HCT116 (cell line): Measurements from ENCODE around the gene PHF20. TPM values are rescaled to one million over a fixed set of nuclear protein-coding genes. Genes with fewer than 3 reads are reported as not detected.

ENCODE experiments used
- ATAC-seq: fragments of 200-7000 bp; cut with Tn5 transposase; 2 replicates; pipeline ENCODE4 v1.9.1; 2020; ENCODE audit warnings: mild to moderate bottlenecking, moderate library complexity
- BruUV-seq: library from RNA; stranded (reverse); fragments of 400-500 nt; replicated peaks from 2 replicates; lab custom pipeline; 2021; lab: Mats Ljungman, UMichigan
- CTCF ChIA-PET: fragments of 300-600 bp; sonication (Branson Sonifier 250); formaldehyde crosslinking; loops from one replicate; lab custom pipeline; 2021; ENCODE audit warnings: antibody characterized with exemption; lab: Charles Lee
- POLR2A ChIA-PET: fragments of 300-600, 350-600 bp; sonication (Branson Sonifier 250); formaldehyde crosslinking; loops from one replicate; lab custom pipeline; 2021; ENCODE audit warnings: antibody characterized with exemption; lab: Charles Lee
- RAD21 ChIA-PET, 2 experiments: fragments of 300-600 bp; sonication (Branson Sonifier 250); formaldehyde crosslinking; loops; one replicate each; lab custom pipeline; 2023; ENCODE audit warnings: low total read pairs in 2 of 2; ENCODE audit not compliant: uncharacterized antibody in 2 of 2, unreplicated experiment in 2 of 2, low non-redundant PET in 1 of 2; lab: Charles Lee
- DNase-seq: peaks from one replicate; pipeline ENCODE4 v3.0.0-alpha.2; 2010; ENCODE audit warnings: low read depth, low spot score
- H2AFZ ChIP-seq: fragments of 200-600 bp; shearing (Covaris generic), sonication (generic); 2 replicates; pipeline ENCODE4 v1.6.1; 2017; ENCODE audit warnings: low read depth, mixed run types, mixed read lengths, antibody characterized with exemption, low read length; ENCODE audit not compliant: poor library complexity, severe bottlenecking
- H3K27ac ChIP-seq: 2 replicates; pipeline ENCODE4 v1.5.1; 2012; ENCODE audit warnings: low read depth, low read length
- H3K27me3 ChIP-seq: fragments of 200-600 bp; sonication (generic); 2 replicates; pipeline ENCODE4 v1.6.1; 2016; ENCODE audit warnings: mixed run types, low read length, mixed read lengths; ENCODE audit not compliant: insufficient read depth
- H3K36me3 ChIP-seq, 2 experiments: fragments of 200-500 bp in 1 of 2; fragments of 200-600 bp in 1 of 2; sonication (Bioruptor generic) in 1 of 2; sonication (generic) in 1 of 2; 2 replicates each; pipeline versions ENCODE4 v1.5.1 to v1.6.1; 2014 to 2016; ENCODE audit warnings: low read length in 2 of 2, inconsistent platforms in 1 of 2, mixed read lengths in 1 of 2, mixed run types in 1 of 2; ENCODE audit not compliant: insufficient read depth in 2 of 2, control insufficient read depth in 1 of 2
- H3K4me1 ChIP-seq, 2 experiments: fragments of 200-600 bp in 1 of 2; sonication (generic) in 1 of 2; 2 replicates each; pipeline versions ENCODE4 v1.5.1 to v1.6.1; 2012 to 2017; ENCODE audit warnings: low read length in 2 of 2, inconsistent platforms in 1 of 2, mild to moderate bottlenecking in 1 of 2, mixed read lengths in 1 of 2, mixed run types in 1 of 2, moderate library complexity in 1 of 2; ENCODE audit not compliant: insufficient read depth in 2 of 2, control insufficient read depth in 1 of 2
- H3K4me2 ChIP-seq: fragments of 200-600 bp; sonication (generic); 2 replicates; pipeline ENCODE4 v1.6.1; 2017; ENCODE audit warnings: mixed run types, low read length, mixed read lengths
- H3K4me3 ChIP-seq, 2 experiments: fragments of 200-600 bp in 1 of 2; sonication (generic) in 1 of 2; replicated peaks in 1 of 2; 2 replicates each; pipeline ENCODE4 v1.5.1; 2011 to 2016; ENCODE audit warnings: low read length in 2 of 2, control low read depth in 1 of 2, low read depth in 1 of 2, mild to moderate bottlenecking in 1 of 2, mixed read lengths in 1 of 2, mixed run types in 1 of 2
- H3K79me2 ChIP-seq: fragments of 200-600 bp; sonication (generic); 2 replicates; pipeline ENCODE4 v1.6.1; 2017; ENCODE audit warnings: mild to moderate bottlenecking, mixed run types, low read length, moderate library complexity, mixed read lengths; ENCODE audit not compliant: insufficient read depth
- H3K9ac ChIP-seq: fragments of 200-600 bp; sonication (generic); 2 replicates; pipeline ENCODE4 v1.6.1; 2016; ENCODE audit warnings: low read length, mixed read lengths
- H3K9me2 ChIP-seq: fragments of 200-600 bp; sonication (generic), shearing (Covaris generic); 2 replicates; pipeline ENCODE4 v1.6.1; 2017; ENCODE audit warnings: mixed run types, mild to moderate bottlenecking, moderate library complexity; ENCODE audit not compliant: insufficient read depth
- H3K9me3 ChIP-seq, 2 experiments: fragments of 200-500 bp in 1 of 2; fragments of 200-600 bp in 1 of 2; sonication (Bioruptor generic) in 1 of 2; sonication (generic) in 1 of 2; 2 replicates each; pipeline ENCODE4 v1.6.1; 2014 to 2017; ENCODE audit warnings: low read length in 2 of 2, mixed read lengths in 2 of 2, inconsistent platforms in 1 of 2, low read depth in 1 of 2, mild to moderate bottlenecking in 1 of 2, mixed run types in 1 of 2, moderate library complexity in 1 of 2; ENCODE audit not compliant: control insufficient read depth in 1 of 2, insufficient read depth in 1 of 2
- H4K20me1 ChIP-seq: fragments of 200-600 bp; sonication (generic), shearing (Covaris generic); 2 replicates; pipeline ENCODE4 v1.6.1; 2017; ENCODE audit warnings: mixed run types, mild to moderate bottlenecking, moderate library complexity; ENCODE audit not compliant: insufficient read depth
- EGR1 ChIP-seq: IDR thresholded peaks from 2 replicates; pipeline ENCODE4 v1.6.1; 2012; ENCODE audit warnings: low read depth
- EZH2 ChIP-seq: fragments of 200-600 bp; sonication (generic); IDR thresholded peaks from 2 replicates; pipeline ENCODE4 v1.6.1; 2017; ENCODE audit warnings: antibody characterized with exemption, mixed run types
- FOSL1 ChIP-seq: IDR thresholded peaks from 2 replicates; pipeline ENCODE4 v1.6.1; 2012; ENCODE audit warnings: low read depth
- JUND ChIP-seq: IDR thresholded peaks from 2 replicates; pipeline ENCODE4 v1.6.1; 2012
- POLR2A ChIP-seq: IDR thresholded peaks from 2 replicates; pipeline ENCODE4 v1.7.0; 2011; ENCODE audit warnings: borderline replicate concordance; ENCODE audit not compliant: insufficient read depth, insufficient read length; ENCODE audit errors: extremely low read depth
- POLR2AphosphoS5 ChIP-seq: IDR thresholded peaks from 2 replicates; pipeline ENCODE4 v1.6.1; 2011; ENCODE audit warnings: mild to moderate bottlenecking, low read depth, low read length, moderate library complexity
- RAD21 ChIP-seq: IDR thresholded peaks from 2 replicates; pipeline ENCODE4 v1.6.1; 2012; ENCODE audit warnings: low read depth, mild to moderate bottlenecking
- ZFX ChIP-seq: fragments of 450-650 bp; IDR thresholded peaks from 2 replicates; pipeline ENCODE4 v1.6.1; 2017
- intact Hi-C: fragments of 100-400 bp; cut with micrococcal nuclease; formaldehyde crosslinking; loops from 2 replicates; pipeline ENCODE4 v1.10.0; 2022
- total RNA-seq: library from RNA; stranded (reverse); gene quantifications from one replicate; pipeline ENCODE4 v1.2.1, GENCODE V29; 2021; ENCODE audit not compliant: unreplicated experiment
- TF ChIP-seq, protein P1 (sequence below): IDR thresholded peaks from 2 replicates; pipeline ENCODE4 v1.6.1; 2011; ENCODE audit warnings: mild to moderate bottlenecking, low read length, moderate library complexity; ENCODE audit not compliant: insufficient replicate concordance; ENCODE audit errors: extremely low read depth

Gene PHF20
- total RNA-seq, 1 experiment from 2014 or later = 40.8 TPM

DNA sequence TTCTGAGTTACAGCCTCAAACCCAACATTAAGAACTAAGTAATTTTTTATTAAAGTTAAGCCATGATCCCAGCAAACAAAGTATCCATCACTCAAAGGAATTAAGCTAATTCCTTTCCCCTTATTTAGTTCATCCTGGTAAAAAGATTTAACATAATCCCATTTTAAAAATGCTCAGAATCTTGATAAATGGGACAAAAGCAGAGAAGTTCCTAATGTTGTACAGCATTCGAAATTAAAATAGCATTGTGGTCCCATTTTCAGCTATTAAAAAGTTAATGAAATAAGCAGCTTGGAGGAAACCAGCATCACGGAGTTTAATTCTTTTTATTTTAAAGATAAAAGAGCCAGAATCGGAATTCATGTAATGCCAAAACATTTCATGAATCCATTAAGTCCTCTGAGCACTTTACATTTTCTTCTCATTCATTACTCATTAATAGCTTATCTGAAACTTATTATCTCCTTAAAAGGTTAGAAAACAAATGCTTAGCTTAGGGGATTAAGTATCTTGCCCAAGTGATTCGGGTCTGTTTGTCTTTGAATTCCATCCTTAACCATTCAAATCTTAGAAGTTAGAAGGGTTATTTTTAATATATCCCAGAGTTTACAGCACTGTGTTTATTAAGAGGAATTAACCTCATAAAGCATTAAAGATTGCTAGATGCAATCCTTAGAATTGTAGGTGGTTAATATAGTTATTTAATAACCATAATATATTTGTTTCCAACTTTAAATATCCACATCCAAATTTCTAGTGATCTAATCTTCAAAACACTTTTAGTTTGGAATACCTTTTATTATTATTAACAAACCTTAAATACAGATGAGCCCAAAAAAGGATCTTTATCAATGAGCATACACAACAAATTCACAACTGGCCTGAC is 41.0 kb upstream of the PHF20 start:
- H3K9me2 ChIP-seq = no peaks in the 10 kb centered on the region

DNA sequence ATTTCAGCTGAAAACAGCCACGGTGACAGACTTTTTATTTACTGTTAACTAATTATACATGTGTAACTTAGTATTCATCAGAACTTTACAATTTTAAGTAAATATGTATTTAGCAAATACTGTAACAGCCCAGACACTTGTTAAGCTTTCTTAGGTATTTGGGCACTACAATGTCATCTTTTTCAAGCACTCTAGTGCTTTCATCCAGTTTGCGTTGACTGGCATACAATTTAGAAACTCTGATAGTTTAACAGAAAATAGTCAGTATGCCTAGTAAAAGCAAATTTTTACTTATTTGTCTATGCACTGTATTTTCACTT is 40.4 kb upstream of the PHF20 start:
- intact Hi-C loops = no loop called here
- Histone ChIP-seq H3K9me2 (no peaks in the 10 kb centered on the region), H3K79me2 (peaks cover 100% of the 10 kb centered on the region), H3K4me3 (no peak overlapping the region), H3K4me2 (no peak overlapping the region), H3K9ac (no peak overlapping the region), H2AFZ (no peak overlapping the region), H3K27ac (no peak overlapping the region), H3K9me3 (no peaks in the 10 kb centered on the region), H3K27me3 (no peaks in the 10 kb centered on the region), H3K36me3 (peaks cover 93 to 94% of the 10 kb centered on the region in 2 experiments), H4K20me1 (peaks cover 71% of the 10 kb centered on the region), H3K4me1 (no peaks in the 10 kb centered on the region)
- no peak for ATAC-seq
- no peak for DNase-seq
- ChIA-PET RAD21 (no interaction called here), CTCF (no interaction called here), POLR2A (interaction anchor here (1.8 kb wide), 1 partner anchor 11 kb away, joined by 13 read pairs; the partner anchor contains the start of gene RBM39)
- no TSS peak for BruUV-seq
- TF ChIP-seq FOSL1 (no peak), EZH2 (no peak), POLR2AphosphoS5 (no peak)

More for the DNA sequence above, 41.0 kb upstream of the PHF20 start:
- H4K20me1 ChIP-seq = peaks cover 67% of the 10 kb centered on the region
- no peaks in the 10 kb centered on the region for H3K9me3 ChIP-seq
- RAD21 ChIA-PET = no interaction called here
- no peak for ATAC-seq
- no peaks in the 10 kb centered on the region for H3K4me1 ChIP-seq
- BruUV-seq = no TSS peak
- H3K9ac ChIP-seq = no peak overlapping the region
- POLR2A ChIA-PET = interaction anchor here (1.0 to 1.8 kb wide), 4 partner anchors 9 to 12 kb away, joined by 3 to 13 read pairs (median 4); partner anchors contain the start of gene RBM39
- CTCF ChIA-PET = no interaction called here
- no peak overlapping the region for H3K27ac ChIP-seq
- H3K4me3 ChIP-seq = no peak overlapping the region
- DNase-seq = no peak
- H3K36me3 ChIP-seq = peaks cover 91 to 94% of the 10 kb centered on the region in 2 experiments
- TF ChIP-seq ZFX (no peak), JUND (no peak), POLR2A (no peak), RAD21 (no peak), EGR1 (no peak), FOSL1 (no peak)
- TF ChIP-seq, protein P1, sequence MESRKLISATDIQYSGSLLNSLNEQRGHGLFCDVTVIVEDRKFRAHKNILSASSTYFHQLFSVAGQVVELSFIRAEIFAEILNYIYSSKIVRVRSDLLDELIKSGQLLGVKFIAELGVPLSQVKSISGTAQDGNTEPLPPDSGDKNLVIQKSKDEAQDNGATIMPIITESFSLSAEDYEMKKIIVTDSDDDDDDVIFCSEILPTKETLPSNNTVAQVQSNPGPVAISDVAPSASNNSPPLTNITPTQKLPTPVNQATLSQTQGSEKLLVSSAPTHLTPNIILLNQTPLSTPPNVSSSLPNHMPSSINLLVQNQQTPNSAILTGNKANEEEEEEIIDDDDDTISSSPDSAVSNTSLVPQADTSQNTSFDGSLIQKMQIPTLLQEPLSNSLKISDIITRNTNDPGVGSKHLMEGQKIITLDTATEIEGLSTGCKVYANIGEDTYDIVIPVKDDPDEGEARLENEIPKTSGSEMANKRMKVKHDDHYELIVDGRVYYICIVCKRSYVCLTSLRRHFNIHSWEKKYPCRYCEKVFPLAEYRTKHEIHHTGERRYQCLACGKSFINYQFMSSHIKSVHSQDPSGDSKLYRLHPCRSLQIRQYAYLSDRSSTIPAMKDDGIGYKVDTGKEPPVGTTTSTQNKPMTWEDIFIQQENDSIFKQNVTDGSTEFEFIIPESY = no peak
- TF ChIP-seq, all 23 proteins: peak for 0
- no peaks in the 10 kb centered on the region for H3K27me3 ChIP-seq
- H3K4me2 ChIP-seq = no peak overlapping the region
- H2AFZ ChIP-seq = no peak overlapping the region
- intact Hi-C loops = no loop called here
- H3K79me2 ChIP-seq = peaks cover 100% of the 10 kb centered on the region
